ENCODE measurements around the gene ZNF473.
"Not testable (repeated sequence)": the region's sequence is repeated elsewhere in the genome, so short reads cannot be mapped to it uniquely, and the experiment has no call there.

DNA sequence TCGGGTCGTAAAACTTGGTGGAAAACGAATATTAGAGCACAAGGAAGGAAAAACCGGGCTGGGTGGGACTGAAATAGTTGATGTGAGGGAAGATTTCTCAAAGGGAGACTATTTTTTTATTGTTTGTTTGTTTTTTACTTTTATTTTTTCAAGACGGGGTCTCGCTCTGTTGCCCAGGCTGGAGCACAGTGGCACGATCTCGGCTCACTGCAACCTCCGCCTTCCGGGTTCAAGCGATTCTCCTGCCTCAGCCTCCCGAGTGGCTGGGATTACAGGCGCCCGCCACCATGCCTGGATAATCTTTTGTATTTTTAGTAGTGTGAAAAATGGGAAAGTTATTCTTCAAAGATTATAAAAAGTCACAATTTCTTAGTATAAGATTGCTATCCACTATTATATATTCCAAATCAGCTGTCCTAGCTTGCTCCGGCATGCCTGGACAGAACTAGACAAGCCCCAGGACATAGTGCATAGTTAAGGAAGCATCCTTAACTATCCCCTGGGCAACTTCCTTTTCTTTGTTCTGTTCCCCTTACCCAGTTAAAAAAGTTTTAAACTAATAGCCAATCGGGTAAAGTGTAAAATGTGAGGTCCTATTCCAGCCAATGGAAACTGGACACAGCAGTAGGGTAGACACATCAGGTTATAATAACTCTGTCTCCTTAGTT lies 25.6 kb downstream of the ZNF473 start:
- not testable (repeated sequence) for TF ChIP-seq POLR2A (IDR thresholded peaks at IDR 0.05; ENCODE audit: extremely low read depth, insufficient read length)
- TF ChIP-seq, protein P1, sequence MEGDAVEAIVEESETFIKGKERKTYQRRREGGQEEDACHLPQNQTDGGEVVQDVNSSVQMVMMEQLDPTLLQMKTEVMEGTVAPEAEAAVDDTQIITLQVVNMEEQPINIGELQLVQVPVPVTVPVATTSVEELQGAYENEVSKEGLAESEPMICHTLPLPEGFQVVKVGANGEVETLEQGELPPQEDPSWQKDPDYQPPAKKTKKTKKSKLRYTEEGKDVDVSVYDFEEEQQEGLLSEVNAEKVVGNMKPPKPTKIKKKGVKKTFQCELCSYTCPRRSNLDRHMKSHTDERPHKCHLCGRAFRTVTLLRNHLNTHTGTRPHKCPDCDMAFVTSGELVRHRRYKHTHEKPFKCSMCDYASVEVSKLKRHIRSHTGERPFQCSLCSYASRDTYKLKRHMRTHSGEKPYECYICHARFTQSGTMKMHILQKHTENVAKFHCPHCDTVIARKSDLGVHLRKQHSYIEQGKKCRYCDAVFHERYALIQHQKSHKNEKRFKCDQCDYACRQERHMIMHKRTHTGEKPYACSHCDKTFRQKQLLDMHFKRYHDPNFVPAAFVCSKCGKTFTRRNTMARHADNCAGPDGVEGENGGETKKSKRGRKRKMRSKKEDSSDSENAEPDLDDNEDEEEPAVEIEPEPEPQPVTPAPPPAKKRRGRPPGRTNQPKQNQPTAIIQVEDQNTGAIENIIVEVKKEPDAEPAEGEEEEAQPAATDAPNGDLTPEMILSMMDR (IDR thresholded peaks at IDR 0.05; ENCODE audit: low read depth, low read length) = not testable (repeated sequence)

Measured in NB4 (cell line).